HUES6 (cell line): Measurements from ENCODE around the gene PTGER4.
"Not testable (repeated sequence)": the region's sequence is repeated elsewhere in the genome, so short reads cannot be mapped to it uniquely, and the experiment has no call there.

Experiments used
- H3K27ac ChIP-seq: 2 replicates; pipeline ENCODE4 v1.7.0; 2013; ENCODE audit warnings: low read depth, mild to moderate bottlenecking, low read length, inconsistent platforms
- H3K27me3 ChIP-seq: 2 replicates; pipeline ENCODE4 v1.6.1; 2013; ENCODE audit warnings: low read length; ENCODE audit not compliant: control insufficient read depth, insufficient read depth
- H3K36me3 ChIP-seq: 2 replicates; pipeline ENCODE4 v1.6.1; 2013; ENCODE audit warnings: low read length; ENCODE audit not compliant: control insufficient read depth, insufficient read depth
- H3K4me1 ChIP-seq: 2 replicates; pipeline ENCODE4 v1.6.1; 2013; ENCODE audit warnings: low read length; ENCODE audit not compliant: control insufficient read depth, insufficient read depth
- H3K4me3 ChIP-seq: 2 replicates; pipeline ENCODE4 v1.5.1; 2013; ENCODE audit warnings: low read depth, low read length
- H3K9ac ChIP-seq: one replicate; pipeline ENCODE4 v1.6.1; 2013; ENCODE audit warnings: mild to moderate bottlenecking, low read length
- H3K9me3 ChIP-seq: 2 replicates; pipeline ENCODE4 v1.6.1; 2013; ENCODE audit warnings: low read depth, low read length; ENCODE audit not compliant: control insufficient read depth, insufficient read depth

The PTGER4 gene

GRCh38 chr5:40722497-40722911 lies 42.8 kb downstream of the PTGER4 start:
- H3K36me3 ChIP-seq, H3K9ac ChIP-seq, H3K4me3 ChIP-seq, H3K4me1 ChIP-seq, H3K27me3 ChIP-seq, H3K27ac ChIP-seq: not testable (repeated sequence)
- H3K9me3 ChIP-seq = peaks cover 20% of the 10 kb centered on the region

- H3K4me3 ChIP-seq = no peak overlapping the region
- no peak overlapping the region for H3K27ac ChIP-seq
- H3K36me3 ChIP-seq = no peaks in the 10 kb centered on the region
- H3K4me1 ChIP-seq = no peaks in the 10 kb centered on the region
- H3K9me3 ChIP-seq = no peaks in the 10 kb centered on the region
- H3K9ac ChIP-seq = no peak overlapping the region
- no peaks in the 10 kb centered on the region for H3K27me3 ChIP-seq
Observed at GRCh38 chr5:40733434-40733833, 53.7 kb downstream of the PTGER4 start.

GRCh38 chr5:40733879-40734563 lies 54.3 kb downstream of the PTGER4 start:
- H3K27me3 ChIP-seq = no peaks in the 10 kb centered on the region
- H3K36me3 ChIP-seq = no peaks in the 10 kb centered on the region
- no peaks in the 10 kb centered on the region for H3K9me3 ChIP-seq
- no peaks in the 10 kb centered on the region for H3K4me1 ChIP-seq
- no peak overlapping the region for H3K4me3 ChIP-seq
- H3K27ac ChIP-seq = no peak overlapping the region
- H3K9ac ChIP-seq = no peak overlapping the region

GRCh38 chr5:40734986-40735385 lies 55.3 kb downstream of the PTGER4 start:
- Histone ChIP-seq H3K9ac (no peak overlapping the region), H3K36me3 (no peaks in the 10 kb centered on the region), H3K27me3 (no peaks in the 10 kb centered on the region), H3K4me3 (no peak overlapping the region), H3K4me1 (no peaks in the 10 kb centered on the region), H3K27ac (no peak overlapping the region), H3K9me3 (no peaks in the 10 kb centered on the region)

- Histone ChIP-seq H3K27ac (no peak overlapping the region), H3K4me1 (no peaks in the 10 kb centered on the region), H3K9me3 (peaks cover 2% of the 10 kb centered on the region; the same call in 1 of the 2 replicates), H3K36me3 (no peaks in the 10 kb centered on the region; the same call in 1 of the 2 replicates), H3K27me3 (no peaks in the 10 kb centered on the region), H3K4me3 (no peak overlapping the region), H3K9ac (no peak overlapping the region)
Observed at GRCh38 chr5:40735609-40736008, 55.9 kb downstream of the PTGER4 start.

- Histone ChIP-seq H3K27ac (no peak overlapping the region), H3K9ac (no peak overlapping the region), H3K36me3 (no peaks in the 10 kb centered on the region; the same call in 1 of the 2 replicates), H3K9me3 (peaks cover 2% of the 10 kb centered on the region; the same call in 1 of the 2 replicates), H3K4me1 (no peaks in the 10 kb centered on the region), H3K4me3 (no peak overlapping the region), H3K27me3 (no peaks in the 10 kb centered on the region)
Observed at GRCh38 chr5:40736103-40736875, 56.6 kb downstream of the PTGER4 start.

GRCh38 chr5:40738502-40738901 lies 58.8 kb downstream of the PTGER4 start:
- peaks cover 2% of the 10 kb centered on the region; the same call in 1 of the 2 replicates for H3K9me3 ChIP-seq
- no peaks in the 10 kb centered on the region; the same call in 1 of the 2 replicates for H3K36me3 ChIP-seq
- H3K27ac ChIP-seq = no peak overlapping the region
- H3K4me3 ChIP-seq = no peak overlapping the region
- H3K9ac ChIP-seq = no peak overlapping the region
- H3K27me3 ChIP-seq = no peaks in the 10 kb centered on the region
- H3K4me1 ChIP-seq = no peaks in the 10 kb centered on the region
